ENCODE data around the gene LTB4R2. TPM values are rescaled to one million over a fixed set of nuclear protein-coding genes. Genes with fewer than 3 reads are reported as not detected.

LTB4R2 gene
- total and polyA plus RNA-seq, 2 of the 8 experiments (the other 6 are each of a cell fraction or from before 2014, with no cell fraction given): 5.3 to 6.7 TPM

- TF ChIP-seq SUZ12 (IDR thresholded peaks at IDR 0.05; ENCODE audit: low read length): no peak
Measured at GRCh38 chr14:24337144-24337823, 27.3 kb downstream of the LTB4R2 start (continued).
